ENCODE results near the gene SEMA7A.
"Not testable (repeated sequence)": the region's sequence is repeated elsewhere in the genome, so short reads cannot be mapped to it uniquely, and the experiment has no call there.

The SEMA7A gene

DNA sequence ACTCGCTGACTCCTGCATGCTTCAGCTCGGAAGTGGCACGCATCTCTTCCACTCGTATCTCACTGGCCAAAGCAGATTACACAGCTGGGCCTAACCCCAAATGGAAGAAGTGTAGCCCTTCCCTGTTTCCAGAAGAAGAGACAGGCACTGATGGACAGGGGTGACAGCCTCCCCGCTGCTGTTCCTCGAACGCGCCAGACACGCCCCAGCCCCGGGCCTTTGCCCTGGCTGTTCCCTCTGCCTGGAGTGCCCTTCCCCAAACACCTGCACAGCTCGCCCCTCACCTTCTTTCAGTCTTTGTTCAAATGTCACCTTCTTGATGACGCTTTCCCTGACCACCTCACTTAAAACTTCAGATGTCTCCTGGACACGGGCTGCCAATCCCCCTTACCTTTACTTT is 40.3 kb downstream of the SEMA7A start:
- H3K4me1 ChIP-seq (ENCODE audit: control insufficient read depth, insufficient read depth, low read length, poor library complexity, severe bottlenecking) = no peaks in the 10 kb centered on the region
- no peak overlapping the region for H3K27ac ChIP-seq (ENCODE audit: insufficient read depth, low read length, poor library complexity, severe bottlenecking)
- no peak for DNase-seq
- H3K36me3 ChIP-seq (ENCODE audit: control insufficient read depth, insufficient read depth, low read length) = no peaks in the 10 kb centered on the region
- no peak overlapping the region for H3K4me3 ChIP-seq (ENCODE audit: insufficient read depth, low read depth, low read length, poor library complexity, severe bottlenecking)
- H3K9me3 ChIP-seq (ENCODE audit: control insufficient read depth, low read length) = no peaks in the 10 kb centered on the region
- no peaks in the 10 kb centered on the region for H3K27me3 ChIP-seq (replicated peaks; ENCODE audit: control insufficient read depth, insufficient read depth, low read length, poor library complexity, severe bottlenecking)

DNA sequence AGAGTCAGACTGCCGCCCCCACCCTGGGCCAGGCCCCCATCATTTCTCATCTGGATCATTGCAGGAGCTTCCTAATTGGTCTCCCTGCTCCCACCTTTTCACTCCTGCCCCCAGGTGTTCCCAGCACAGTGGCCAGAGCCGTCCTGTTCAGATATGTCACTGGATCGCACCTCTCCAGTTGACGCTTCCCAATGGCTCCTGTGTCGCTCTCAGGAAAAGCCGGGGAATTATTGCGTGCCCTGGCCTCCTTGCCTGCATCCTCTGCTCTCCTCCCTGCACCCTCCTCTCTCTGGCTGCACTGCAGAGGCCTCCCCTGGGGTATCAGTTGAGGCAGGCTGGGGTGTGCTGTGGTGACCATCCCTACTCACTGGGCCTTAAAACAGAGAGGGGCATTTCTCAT is 40.9 kb downstream of the SEMA7A start:
- no peaks in the 10 kb centered on the region for H3K27me3 ChIP-seq (replicated peaks; ENCODE audit: control insufficient read depth, insufficient read depth, low read length, poor library complexity, severe bottlenecking)
- H3K36me3 ChIP-seq (ENCODE audit: control insufficient read depth, insufficient read depth, low read length) = no peaks in the 10 kb centered on the region
- H3K4me1 ChIP-seq (ENCODE audit: control insufficient read depth, insufficient read depth, low read length, poor library complexity, severe bottlenecking) = no peaks in the 10 kb centered on the region
- no peaks in the 10 kb centered on the region for H3K9me3 ChIP-seq (ENCODE audit: control insufficient read depth, low read length)
- H3K27ac ChIP-seq (ENCODE audit: insufficient read depth, low read length, poor library complexity, severe bottlenecking) = no peak overlapping the region
- H3K4me3 ChIP-seq (ENCODE audit: insufficient read depth, low read depth, low read length, poor library complexity, severe bottlenecking) = no peak overlapping the region
- DNase-seq = no peak

DNA sequence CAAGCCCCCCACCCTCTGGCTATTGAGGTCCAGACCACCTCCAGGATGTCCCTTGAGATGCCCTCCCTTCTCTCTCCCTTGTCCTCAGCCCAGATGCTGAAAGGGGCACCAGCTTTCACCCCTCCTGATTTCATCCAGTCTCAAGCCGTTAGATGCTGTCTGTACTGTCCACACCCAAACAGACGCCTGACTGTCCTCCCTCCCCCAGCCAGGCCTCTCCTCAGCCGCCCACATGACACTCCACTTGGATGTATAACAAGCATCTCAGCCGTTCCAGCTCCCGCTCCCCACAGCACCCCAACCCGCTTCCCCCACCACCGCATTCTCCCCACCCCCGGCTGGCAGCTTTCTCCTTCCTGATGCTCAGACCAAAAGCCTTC is 41.3 kb downstream of the SEMA7A start:
- H3K36me3 ChIP-seq (ENCODE audit: control insufficient read depth, insufficient read depth, low read length) = no peaks in the 10 kb centered on the region
- no peak overlapping the region for H3K4me3 ChIP-seq (ENCODE audit: insufficient read depth, low read depth, low read length, poor library complexity, severe bottlenecking)
- H3K27me3 ChIP-seq (replicated peaks; ENCODE audit: control insufficient read depth, insufficient read depth, low read length, poor library complexity, severe bottlenecking) = no peaks in the 10 kb centered on the region
- no peaks in the 10 kb centered on the region for H3K9me3 ChIP-seq (ENCODE audit: control insufficient read depth, low read length)
- H3K4me1 ChIP-seq (ENCODE audit: control insufficient read depth, insufficient read depth, low read length, poor library complexity, severe bottlenecking) = no peaks in the 10 kb centered on the region
- no peak overlapping the region for H3K27ac ChIP-seq (ENCODE audit: insufficient read depth, low read length, poor library complexity, severe bottlenecking)
- no peak for DNase-seq

DNA sequence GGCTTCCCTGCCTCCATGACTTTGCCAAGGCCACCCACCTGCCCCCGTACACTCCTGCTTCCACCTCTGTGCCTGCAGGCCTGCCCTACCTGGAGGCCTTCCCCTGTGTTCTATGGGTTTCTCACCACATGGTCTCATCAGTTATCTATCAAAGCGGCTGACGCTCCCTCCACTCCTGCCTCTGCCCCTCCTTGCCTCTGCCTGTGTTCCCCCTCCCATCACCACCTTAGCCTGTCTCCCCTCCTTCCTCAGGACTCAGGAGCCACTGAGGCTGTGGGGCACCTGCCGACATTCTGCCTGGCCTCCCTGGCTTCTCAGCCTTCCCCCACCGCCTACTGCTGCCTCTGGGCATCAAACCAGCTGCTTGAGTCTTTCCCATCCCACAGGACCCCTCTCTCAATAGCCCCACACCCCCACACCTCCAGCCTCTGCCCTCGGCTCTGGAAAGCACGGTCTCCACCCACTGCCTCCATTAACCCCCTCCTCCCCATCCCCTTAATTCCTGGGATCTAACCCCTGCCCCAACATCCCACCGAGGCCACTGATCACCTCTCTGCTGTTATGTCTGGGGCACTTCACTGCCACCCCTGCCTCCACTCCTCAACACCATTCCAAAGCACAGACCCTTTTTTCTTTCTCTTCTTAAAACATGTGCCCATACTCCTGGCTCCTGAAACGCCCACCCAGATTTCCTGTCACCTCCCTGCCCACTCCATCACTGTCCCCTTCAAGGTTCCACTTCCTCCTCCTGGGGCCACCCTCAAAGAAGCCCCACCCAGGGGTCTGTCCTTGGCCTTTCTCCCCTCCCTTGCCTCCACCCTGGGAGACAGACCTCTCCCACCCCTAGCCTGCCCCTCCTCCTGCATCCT is 41.9 kb downstream of the SEMA7A start:
- Histone ChIP-seq H3K36me3 (ENCODE audit: control insufficient read depth, insufficient read depth, low read length) (no peaks in the 10 kb centered on the region), H3K27ac (ENCODE audit: insufficient read depth, low read length, poor library complexity, severe bottlenecking) (no peak overlapping the region), H3K4me3 (ENCODE audit: insufficient read depth, low read depth, low read length, poor library complexity, severe bottlenecking) (no peak overlapping the region), H3K4me1 (ENCODE audit: control insufficient read depth, insufficient read depth, low read length, poor library complexity, severe bottlenecking) (no peaks in the 10 kb centered on the region), H3K9me3 (ENCODE audit: control insufficient read depth, low read length) (no peaks in the 10 kb centered on the region), H3K27me3 (replicated peaks; ENCODE audit: control insufficient read depth, insufficient read depth, low read length, poor library complexity, severe bottlenecking) (no peaks in the 10 kb centered on the region)
- DNase-seq = no peak

DNA sequence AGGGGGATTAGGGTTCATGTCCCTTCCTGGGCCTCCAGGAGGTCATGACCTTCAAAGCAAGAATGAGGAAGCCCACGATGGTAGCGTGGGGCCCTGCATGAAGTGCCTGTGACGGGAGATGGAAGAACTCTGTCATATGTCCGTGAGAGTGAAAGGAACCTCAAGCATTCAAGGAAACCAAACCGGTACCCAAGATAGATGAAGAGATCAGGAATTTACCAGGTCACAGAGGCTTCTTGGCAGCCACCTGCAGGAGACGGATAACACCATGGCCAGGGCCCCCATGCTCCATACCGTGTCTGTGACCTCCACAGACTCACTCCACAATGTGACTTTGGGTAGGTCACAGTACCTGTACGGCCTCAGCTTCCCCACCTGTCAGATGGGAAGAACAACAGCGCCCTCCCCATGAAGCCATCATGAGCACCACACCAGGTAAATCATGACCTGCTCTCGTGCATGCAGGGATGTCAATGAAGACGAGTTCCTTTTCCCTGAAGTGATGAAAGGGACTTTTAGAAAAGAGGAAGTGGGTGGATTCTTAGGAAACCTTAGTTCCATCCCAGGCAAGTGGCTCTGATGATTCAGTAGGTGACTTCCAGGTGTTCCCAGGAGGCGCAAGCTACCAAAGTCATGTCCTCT is 43.0 kb downstream of the SEMA7A start:
- DNase-seq = no peak
- no peaks in the 10 kb centered on the region for H3K4me1 ChIP-seq (ENCODE audit: control insufficient read depth, insufficient read depth, low read length, poor library complexity, severe bottlenecking)
- H3K27me3 ChIP-seq (replicated peaks; ENCODE audit: control insufficient read depth, insufficient read depth, low read length, poor library complexity, severe bottlenecking) = no peaks in the 10 kb centered on the region
- H3K9me3 ChIP-seq (ENCODE audit: control insufficient read depth, low read length) = no peaks in the 10 kb centered on the region
- no peaks in the 10 kb centered on the region for H3K36me3 ChIP-seq (ENCODE audit: control insufficient read depth, insufficient read depth, low read length)
- H3K4me3 ChIP-seq (ENCODE audit: insufficient read depth, low read depth, low read length, poor library complexity, severe bottlenecking) = no peak overlapping the region
- no peak overlapping the region for H3K27ac ChIP-seq (ENCODE audit: insufficient read depth, low read length, poor library complexity, severe bottlenecking)

DNA sequence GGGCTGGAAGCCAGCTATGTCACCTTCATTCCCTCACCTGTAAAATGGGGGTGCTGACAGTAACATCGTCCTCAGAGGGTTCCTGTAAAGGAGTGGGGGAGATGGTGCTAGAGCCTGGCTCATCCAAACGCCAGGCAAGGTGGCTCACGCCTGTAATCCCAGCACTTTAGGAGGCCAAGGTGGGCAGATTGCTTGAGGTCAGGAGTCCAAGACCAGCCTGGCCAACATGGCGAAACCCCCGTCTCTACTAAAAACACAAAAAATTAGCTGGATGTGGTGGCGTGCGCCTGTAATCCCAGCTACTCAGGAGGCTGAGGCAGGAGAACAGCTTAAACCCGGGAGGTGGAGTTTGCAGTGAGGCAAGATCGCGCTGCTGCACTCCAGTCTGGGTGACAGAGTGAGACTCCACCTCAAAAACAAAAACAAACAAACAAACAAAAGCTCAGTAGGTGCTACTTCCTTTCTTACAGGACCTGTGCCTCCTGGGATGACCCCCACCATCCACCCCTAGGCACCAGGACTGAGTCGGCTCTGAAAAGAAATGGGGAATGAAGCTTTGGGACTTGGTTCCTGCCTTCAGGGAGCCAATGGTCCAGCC is 43.6 kb downstream of the SEMA7A start:
- H3K36me3 ChIP-seq (ENCODE audit: control insufficient read depth, insufficient read depth, low read length); H3K9me3 ChIP-seq (ENCODE audit: control insufficient read depth, low read length); H3K4me3 ChIP-seq (ENCODE audit: insufficient read depth, low read depth, low read length, poor library complexity, severe bottlenecking); DNase-seq; H3K4me1 ChIP-seq (ENCODE audit: control insufficient read depth, insufficient read depth, low read length, poor library complexity, severe bottlenecking); H3K27me3 ChIP-seq (replicated peaks; ENCODE audit: control insufficient read depth, insufficient read depth, low read length, poor library complexity, severe bottlenecking); H3K27ac ChIP-seq (ENCODE audit: insufficient read depth, low read length, poor library complexity, severe bottlenecking): not testable (repeated sequence)

DNA sequence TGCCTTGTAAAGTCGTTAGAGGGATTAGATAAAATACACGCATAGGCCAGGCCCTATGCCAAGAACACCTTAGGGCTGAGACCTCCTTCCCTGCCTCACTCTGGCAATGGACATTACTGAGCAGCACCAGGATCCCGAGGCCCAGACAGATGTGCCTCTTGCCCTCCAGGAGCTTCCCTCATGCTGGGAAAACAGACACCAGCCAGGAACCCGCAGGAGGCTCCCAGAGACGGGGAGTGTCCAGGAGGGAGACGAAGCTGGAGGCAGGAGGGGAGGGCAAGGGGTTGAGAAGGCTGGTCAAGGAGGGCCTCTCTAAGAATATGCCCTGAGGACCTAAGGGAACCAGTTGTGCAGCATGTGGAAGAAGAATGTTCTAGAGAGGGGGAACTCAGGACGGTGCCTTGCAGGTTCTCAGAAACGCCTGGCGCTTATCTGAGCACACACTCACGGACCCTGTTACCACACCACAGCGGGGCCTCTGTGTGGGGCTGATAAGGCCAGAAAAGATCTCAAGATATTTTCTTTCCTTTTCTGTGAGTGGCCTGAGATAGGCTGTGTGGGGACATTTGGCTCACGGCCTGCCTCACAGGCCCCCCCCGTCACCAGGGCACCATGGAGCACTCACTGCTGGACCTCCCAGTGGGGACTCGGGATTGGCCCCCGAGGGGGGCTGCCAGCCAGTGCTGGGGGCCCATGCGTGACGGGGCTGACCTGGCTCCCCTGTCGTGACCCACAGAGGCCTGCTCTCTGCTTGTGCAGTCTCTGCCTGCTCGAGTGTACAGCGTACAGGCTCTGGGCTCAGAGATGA is 44.3 kb downstream of the SEMA7A start:
- H3K27ac ChIP-seq (ENCODE audit: insufficient read depth, low read length, poor library complexity, severe bottlenecking) = no peak overlapping the region
- no peak for DNase-seq
- H3K36me3 ChIP-seq (ENCODE audit: control insufficient read depth, insufficient read depth, low read length) = no peaks in the 10 kb centered on the region
- no peaks in the 10 kb centered on the region for H3K9me3 ChIP-seq (ENCODE audit: control insufficient read depth, low read length)
- H3K27me3 ChIP-seq (replicated peaks; ENCODE audit: control insufficient read depth, insufficient read depth, low read length, poor library complexity, severe bottlenecking) = no peaks in the 10 kb centered on the region
- no peaks in the 10 kb centered on the region for H3K4me1 ChIP-seq (ENCODE audit: control insufficient read depth, insufficient read depth, low read length, poor library complexity, severe bottlenecking)
- no peak overlapping the region for H3K4me3 ChIP-seq (ENCODE audit: insufficient read depth, low read depth, low read length, poor library complexity, severe bottlenecking)

DNA sequence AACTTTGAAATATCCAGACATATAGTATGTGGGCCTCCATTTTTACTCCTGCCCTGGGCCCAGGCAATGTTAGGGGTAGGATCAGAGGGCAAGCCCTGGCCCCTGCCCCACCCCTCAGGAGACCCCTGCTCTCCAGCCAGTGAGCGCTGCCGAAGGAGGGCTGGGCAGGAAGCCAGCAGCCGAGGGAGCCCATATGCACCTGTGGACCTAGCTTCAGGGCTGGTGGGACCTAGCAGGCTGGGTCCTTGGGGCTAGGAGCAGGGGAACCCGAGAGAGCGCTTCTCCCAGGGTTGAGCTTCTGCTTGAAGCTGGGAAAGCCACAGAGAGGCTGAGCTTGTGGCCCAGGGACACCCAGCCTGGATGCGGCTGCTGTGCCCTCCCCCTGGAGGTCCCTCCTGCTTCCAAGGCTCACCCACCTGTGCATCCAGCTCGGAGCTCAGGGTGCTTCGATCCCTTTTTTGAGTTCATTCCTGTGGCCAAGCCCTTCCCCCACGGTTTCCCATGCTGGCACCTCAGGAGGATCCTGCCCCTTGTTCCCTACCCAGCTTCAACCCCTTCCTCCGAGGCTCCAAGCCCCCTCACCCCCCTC is 45.3 kb downstream of the SEMA7A start:
- H3K4me1 ChIP-seq (ENCODE audit: control insufficient read depth, insufficient read depth, low read length, poor library complexity, severe bottlenecking) = no peaks in the 10 kb centered on the region
- no peaks in the 10 kb centered on the region for H3K27me3 ChIP-seq (replicated peaks; ENCODE audit: control insufficient read depth, insufficient read depth, low read length, poor library complexity, severe bottlenecking)
- H3K4me3 ChIP-seq (ENCODE audit: insufficient read depth, low read depth, low read length, poor library complexity, severe bottlenecking) = no peak overlapping the region
- no peaks in the 10 kb centered on the region for H3K36me3 ChIP-seq (ENCODE audit: control insufficient read depth, insufficient read depth, low read length)
- no peak overlapping the region for H3K27ac ChIP-seq (ENCODE audit: insufficient read depth, low read length, poor library complexity, severe bottlenecking)
- H3K9me3 ChIP-seq (ENCODE audit: control insufficient read depth, low read length) = no peaks in the 10 kb centered on the region
- no peak for DNase-seq

DNA sequence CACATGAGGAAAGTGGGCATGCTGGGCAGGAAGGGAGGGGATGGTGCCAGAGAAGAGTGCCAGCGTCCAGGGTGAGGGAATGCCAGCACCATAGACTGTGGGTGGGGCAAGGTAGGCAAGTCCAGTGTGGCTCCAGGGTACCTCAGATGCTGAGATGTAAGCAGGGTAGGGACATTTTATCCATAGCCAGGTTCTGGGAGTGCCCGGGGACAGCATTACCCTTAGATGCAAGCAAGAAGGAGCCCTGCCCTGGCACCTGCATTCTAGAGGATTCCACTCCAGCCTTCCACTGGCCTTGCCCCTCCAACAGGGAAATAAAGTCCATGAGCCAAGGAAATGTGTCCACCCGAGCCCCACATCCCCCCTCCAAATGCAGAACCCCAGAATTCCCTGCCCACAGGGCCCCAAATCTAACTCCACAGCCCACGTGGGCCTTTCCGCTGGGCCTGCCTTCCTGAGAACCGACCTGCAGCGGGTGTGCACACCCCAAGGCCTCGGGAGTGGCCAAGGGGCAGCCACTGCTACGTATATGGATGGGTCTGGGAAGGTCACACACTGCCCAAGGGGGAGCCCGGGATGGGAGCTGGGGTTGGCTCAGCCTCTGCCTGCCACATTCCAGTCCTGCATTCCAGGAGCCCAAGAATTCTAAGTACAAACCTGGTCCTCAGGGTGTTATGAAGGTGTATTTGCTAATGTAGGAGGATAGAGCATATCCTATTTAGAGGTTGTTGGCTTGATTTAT is 46.0 kb downstream of the SEMA7A start:
- Histone ChIP-seq H3K27ac (ENCODE audit: insufficient read depth, low read length, poor library complexity, severe bottlenecking) (no peak overlapping the region), H3K36me3 (ENCODE audit: control insufficient read depth, insufficient read depth, low read length) (no peaks in the 10 kb centered on the region), H3K9me3 (ENCODE audit: control insufficient read depth, low read length) (no peaks in the 10 kb centered on the region), H3K4me3 (ENCODE audit: insufficient read depth, low read depth, low read length, poor library complexity, severe bottlenecking) (no peak overlapping the region), H3K27me3 (replicated peaks; ENCODE audit: control insufficient read depth, insufficient read depth, low read length, poor library complexity, severe bottlenecking) (no peaks in the 10 kb centered on the region), H3K4me1 (ENCODE audit: control insufficient read depth, insufficient read depth, low read length, poor library complexity, severe bottlenecking) (no peaks in the 10 kb centered on the region)
- DNase-seq = no peak
